A549 (cell line): ENCODE data around the gene SETD2. TPM values are rescaled to one million over a fixed set of nuclear protein-coding genes. Genes with fewer than 3 reads are reported as not detected.

Experiments used
- ATAC-seq, 2 experiments: fragments of 200-7000 bp in 1 of 2; fragments of >200 bp in 1 of 2; cut with Nextera tagmentation in 1 of 2; cut with Tn5 transposase in 1 of 2; 3 replicates each; pipeline versions ENCODE4 v1.8.0 to v1.9.1; 2018 to 2020; ENCODE audit warnings: mild to moderate bottlenecking in 1 of 2, moderate library complexity in 1 of 2
- CTCF ChIA-PET: fragments of 300-600 bp; sonication (Branson Sonifier 250); formaldehyde crosslinking; extraction: SDS; loops from one replicate; lab custom pipeline; 2021; ENCODE audit warnings: antibody characterized with exemption, inconsistent platforms; lab: Yijun Ruan, JAX
- POLR2A ChIA-PET: fragments of 350-600 bp; formaldehyde crosslinking; extraction: SDS; loops from one replicate; lab custom pipeline; 2021; ENCODE audit warnings: antibody characterized with exemption, inconsistent platforms; lab: Yijun Ruan, JAX
- DNase-seq, 2 experiments: peaks; one replicate each; pipeline versions ENCODE4 v3.0.0 to v3.0.0-alpha.2; 2011 to 2016; ENCODE audit warnings: low read depth in 1 of 2, low spot score in 1 of 2
- FAIRE-seq: peaks from 2 replicates; lab custom pipeline; 2011; peaks lifted over from hg19 to GRCh38; lab: Jason Lieb, UNC
- H3K27ac ChIP-seq, 2 experiments: fragments of >200 bp; sonication (Bioruptor Twin); formaldehyde crosslinking; 3 replicates each; pipeline ENCODE4 v1.5.1; 2016 to 2017
- H3K4me1 ChIP-seq: fragments of >200 bp; sonication (Bioruptor Twin); formaldehyde crosslinking; 3 replicates; pipeline ENCODE4 v1.6.1; 2016
- H3K4me2 ChIP-seq: fragments of >200 bp; sonication (Bioruptor Twin); formaldehyde crosslinking; 3 replicates; pipeline ENCODE4 v1.6.1; 2016
- H3K4me3 ChIP-seq: fragments of >200 bp; sonication (Bioruptor Twin); formaldehyde crosslinking; 3 replicates; pipeline ENCODE4 v1.5.1; 2016
- H3K9me3 ChIP-seq: fragments of >200 bp; sonication (Bioruptor Twin); formaldehyde crosslinking; 3 replicates; pipeline ENCODE4 v1.6.1; 2016
- ATOH8 ChIP-seq: fragments of 250-450 bp; sonication (Bioruptor Pico); IDR thresholded peaks from 2 replicates; pipeline ENCODE4 v1.5.0; 2020; ENCODE audit warnings: low read depth, mild to moderate bottlenecking, moderate library complexity
- BCL3 ChIP-seq: fragments of >200 bp; sonication (Bioruptor Twin); formaldehyde crosslinking; IDR thresholded peaks from 3 replicates; pipeline ENCODE4 v1.6.1; 2016
- CBX2 ChIP-seq: fragments of 200-600 bp; sonication (generic); IDR thresholded peaks from 2 replicates; pipeline ENCODE4 v1.6.1; 2016; ENCODE audit warnings: low read depth, mild to moderate bottlenecking, borderline replicate concordance
- CBX8 ChIP-seq: fragments of 200-600 bp; sonication (generic); IDR thresholded peaks from 2 replicates; pipeline ENCODE4 v1.6.1; 2016
- CHD2 ChIP-seq: fragments of 150-350 bp; IDR thresholded peaks from 2 replicates; pipeline ENCODE4 v1.6.1; 2014; ENCODE audit warnings: low read length; ENCODE audit not compliant: partially characterized antibody
- CTCF ChIP-seq: fragments of >200 bp; sonication (Bioruptor Twin); formaldehyde crosslinking; IDR thresholded peaks from 3 replicates; pipeline ENCODE4 v1.5.1; 2016
- E2F6 ChIP-seq: IDR thresholded peaks from 2 replicates; pipeline ENCODE4 v1.6.1; 2012; ENCODE audit warnings: low read depth, borderline replicate concordance
- EP300 ChIP-seq, 2 experiments: fragments of >200 bp; sonication (Bioruptor Twin); formaldehyde crosslinking; IDR thresholded peaks; 2 replicates in 1 of 2; 3 replicates in 1 of 2; pipeline ENCODE4 v1.6.1; 2016 to 2017
- FOSB ChIP-seq: fragments of 250-450 bp; sonication (Bioruptor Pico); IDR thresholded peaks from 2 replicates; pipeline ENCODE4 v1.5.0; 2020; ENCODE audit warnings: mild to moderate bottlenecking, moderate library complexity
- HDAC2 ChIP-seq: fragments of 200-600 bp; sonication (generic); IDR thresholded peaks from 2 replicates; pipeline ENCODE4 v1.6.1; 2016
- HES2 ChIP-seq: fragments of >200 bp; sonication (Bioruptor Twin); formaldehyde crosslinking; IDR thresholded peaks from 2 replicates; pipeline ENCODE4 v1.6.1; 2016
- HOXA7 ChIP-seq: fragments of 250-450 bp; sonication (Bioruptor Pico); IDR thresholded peaks from 2 replicates; pipeline ENCODE4 v1.5.0; 2020; ENCODE audit warnings: mild to moderate bottlenecking, moderate library complexity
- HOXB13 ChIP-seq: fragments of 250-450 bp; sonication (Bioruptor Pico); IDR thresholded peaks from 2 replicates; pipeline ENCODE4 v1.5.0; 2020; ENCODE audit warnings: low read depth, mild to moderate bottlenecking, moderate library complexity
- HOXB5 ChIP-seq: fragments of 250-450 bp; sonication (Bioruptor Pico); IDR thresholded peaks from 2 replicates; pipeline ENCODE4 v1.5.0; 2020; ENCODE audit warnings: mild to moderate bottlenecking, moderate library complexity
- JUNB ChIP-seq: fragments of >200 bp; sonication (Bioruptor Twin); formaldehyde crosslinking; IDR thresholded peaks from 2 replicates; pipeline ENCODE4 v1.6.1; 2016
- KDM1A ChIP-seq: fragments of 200-600 bp; sonication (generic); IDR thresholded peaks from 2 replicates; pipeline ENCODE4 v1.6.1; 2016; ENCODE audit warnings: low read depth, mild to moderate bottlenecking
- MAFK ChIP-seq: fragments of 450-650 bp; IDR thresholded peaks from 2 replicates; pipeline ENCODE4 v1.6.1; 2014; ENCODE audit not compliant: partially characterized antibody
- MYC ChIP-seq: IDR thresholded peaks from 2 replicates; pipeline ENCODE4 v1.6.1; 2012; ENCODE audit warnings: mild to moderate bottlenecking, inconsistent platforms, low read length, improper control_type of control experiment, borderline replicate concordance
- NPAS2 ChIP-seq: fragments of 250-450 bp; sonication (Bioruptor Pico); IDR thresholded peaks from 2 replicates; pipeline ENCODE4 v1.8.0; 2022; ENCODE audit warnings: mild to moderate bottlenecking, moderate library complexity, borderline replicate concordance
- NR3C1 ChIP-seq: fragments of >200 bp; sonication (Bioruptor Twin); formaldehyde crosslinking; IDR thresholded peaks from 3 replicates; pipeline ENCODE4 v1.6.1; 2017
- PBX3 ChIP-seq: IDR thresholded peaks from 2 replicates; pipeline ENCODE4 v1.6.1; 2012
- PHF8 ChIP-seq: fragments of 200-600 bp; sonication (generic); IDR thresholded peaks from 2 replicates; pipeline ENCODE4 v1.6.1; 2016; ENCODE audit warnings: low read depth, mild to moderate bottlenecking, antibody characterized with exemption, moderate library complexity, borderline replicate concordance
- POLR2A ChIP-seq: IDR thresholded peaks from 2 replicates; pipeline ENCODE4 v1.6.1; 2012; ENCODE audit warnings: mild to moderate bottlenecking, low read length
- POLR2AphosphoS2 ChIP-seq: conservative IDR thresholded peaks from 2 replicates; pipeline ENCODE4 v1.6.1; 2012; ENCODE audit warnings: low read length, improper control_type of control experiment, inconsistent platforms
- RAD21 ChIP-seq, 2 experiments: fragments of >200 bp in 1 of 2; sonication (Bioruptor Twin) in 1 of 2; formaldehyde crosslinking in 1 of 2; IDR thresholded peaks in 1 of 2; conservative IDR thresholded peaks in 1 of 2; 2 replicates in 1 of 2; 3 replicates in 1 of 2; pipeline ENCODE4 v1.6.1; 2012 to 2018; ENCODE audit warnings: inconsistent platforms in 1 of 2
- RCOR1 ChIP-seq: fragments of 150-350 bp; IDR thresholded peaks from 2 replicates; pipeline ENCODE4 v1.6.1; 2014; ENCODE audit warnings: antibody characterized with exemption, low read length, low read depth
- RFX5 ChIP-seq: fragments of 450-650 bp; IDR thresholded peaks from 2 replicates; pipeline ENCODE4 v1.7.1; 2014; ENCODE audit warnings: antibody characterized with exemption, mild to moderate bottlenecking, moderate library complexity
- TFCP2L1 ChIP-seq: fragments of 250-450 bp; sonication (Bioruptor Pico); IDR thresholded peaks from 2 replicates; pipeline ENCODE4 v1.5.0; 2021; ENCODE audit warnings: mild to moderate bottlenecking
- TP53 ChIP-seq: fragments of 250-450 bp; sonication (Bioruptor Pico); IDR thresholded peaks from 2 replicates; pipeline ENCODE4 v1.5.0; 2021; ENCODE audit warnings: mild to moderate bottlenecking, moderate library complexity
- USF2 ChIP-seq: fragments of 450-650 bp; IDR thresholded peaks from 2 replicates; pipeline ENCODE4 v1.6.1; 2014; ENCODE audit warnings: antibody characterized with exemption
- ZC3H11A ChIP-seq: fragments of 450-650 bp; IDR thresholded peaks from 2 replicates; pipeline ENCODE4 v1.6.1; 2014; ENCODE audit warnings: antibody characterized with exemption, mild to moderate bottlenecking
- ZFP36 ChIP-seq: fragments of 450-650 bp; IDR thresholded peaks from 2 replicates; pipeline ENCODE4 v1.6.1; 2014; ENCODE audit warnings: borderline replicate concordance; ENCODE audit not compliant: partially characterized antibody
- ZNF302 ChIP-seq: fragments of 250-450 bp; sonication (Bioruptor Pico); IDR thresholded peaks from 2 replicates; pipeline ENCODE4 v1.9.0; 2021; ENCODE audit warnings: inconsistent platforms, mild to moderate bottlenecking, moderate library complexity
- WGBS: methylation state at CpG from one replicate; pipeline ENCODE4 v1.1.6; 2017; ENCODE audit errors: missing lambda C conversion rate; 5-methylcytosine and 5-hydroxymethylcytosine counted together
- polyA minus RNA-seq: library from RNA; depleted of rRNA, polyadenylated mRNA; stranded (reverse); fragments of >200 nt; gene quantifications from 2 replicates; pipeline ENCODE4 v1.2.3, GENCODE V29; 2011; rRNA and poly(A)+ RNA removed
- polyA plus RNA-seq, 4 experiments: library from polyadenylated mRNA; depleted of rRNA in 3 of 4; stranded (reverse); fragments of >200 nt; fragmentation: RNase III in 1 of 4; extraction: RNeasy Plus Mini Kit Qiagen cat#74134 plus additional on column Dnase treatment in 1 of 4; gene quantifications; 2 replicates in 3 of 4; 3 replicates in 1 of 4; pipeline ENCODE4 v1.2.3, GENCODE V29; 2011 to 2017

SETD2 gene
- 24.8 and 26.1 TPM in 2 replicates for polyA plus RNA-seq (2011; rRNA removed)
- polyA plus RNA-seq (2012; cell fraction: cytosol; rRNA removed): 6.9 and 8.1 TPM in 2 replicates
- 8.4 and 11.7 TPM in 2 replicates for polyA plus RNA-seq (2012; cell fraction: nucleus; rRNA removed)
- 16.8 to 18.1 TPM (median 17.0 TPM) in 3 replicates for polyA plus RNA-seq (2017; fragmentation: RNase III; extraction: RNeasy Plus Mini Kit Qiagen cat#74134 plus additional on column Dnase treatment)
- 32.4 and 36.9 TPM in 2 replicates for polyA minus RNA-seq

GRCh38 chr3:47164007-47164881, at the start of gene SETD2:
TSS of gene SETD2 (minus strand) at chr3:47164113. CDS start at chr3:47163924, 189 bp downstream.
- peak within 1 kb of the TSS; percentile 89 for H3K4me2 ChIP-seq
- peak within 1 kb of the TSS; percentile 95 for H3K4me3 ChIP-seq
- TF ChIP-seq HES2: no peak
- no peak for TF ChIP-seq MYC
- peak; percentile 26; the same call in 2 of the 3 replicates for TF ChIP-seq CTCF
- peak; percentile 26; a peak in 2 of 5 replicates for TF ChIP-seq RAD21 (conservative IDR thresholded peaks at IDR 0.05 in 1 of 2, IDR thresholded peaks at IDR 0.05 in 1 of 2)
- no peak for TF ChIP-seq USF2
- TF ChIP-seq HOXA7 (CRISPR knock-in tag): no peak
- TF ChIP-seq EP300 (IDR thresholded peaks at IDR 0.05): no peak
- no peak for TF ChIP-seq RFX5
- TF ChIP-seq POLR2AphosphoS2: no peak
- peak; percentile 72 for TF ChIP-seq PHF8
- TF ChIP-seq BCL3: no peak; the same call in 2 of the 3 replicates
- no peak for TF ChIP-seq HDAC2
- no peak for TF ChIP-seq ATOH8
- TF ChIP-seq KDM1A: no peak
- no peak for TF ChIP-seq NR3C1
- no peak for TF ChIP-seq ZFP36
- TF ChIP-seq FOSB (CRISPR knock-in tag): no peak
- no peak for TF ChIP-seq RCOR1
- no peak for TF ChIP-seq CBX2
- TF ChIP-seq HOXB13 (CRISPR knock-in tag): no peak
- no peak for TF ChIP-seq MAFK
- TF ChIP-seq ZC3H11A: no peak
- TF ChIP-seq TFCP2L1 (CRISPR knock-in tag): no peak
- TF ChIP-seq JUNB: no peak
- peak; percentile 47 for TF ChIP-seq POLR2A
- TF ChIP-seq ZNF302 (CRISPR knock-in tag): no peak
- no peak for TF ChIP-seq NPAS2 (CRISPR knock-in tag)
- TF ChIP-seq E2F6: no peak
- no peak for TF ChIP-seq HOXB5 (CRISPR knock-in tag)
- TF ChIP-seq PBX3: no peak
- no peak for TF ChIP-seq CHD2
- no peak for TF ChIP-seq TP53
- no peak for TF ChIP-seq CBX8

More at GRCh38 chr3:47164007-47164881, at the start of gene SETD2:
- H3K27ac ChIP-seq: peak within 1 kb of the TSS; percentile 98 to 99
- POLR2A ChIA-PET: interaction anchor here (0.5 to 2.0 kb wide), 7 partner anchors 19 to 216 kb away, joined by 3 to 6 read pairs (median 3); partner anchors contain the start of genes KIF9, KLHL18, NBEAL2 and PTPN23
- H3K9me3 ChIP-seq: no peaks in the 10 kb centered on the region
- no peak for FAIRE-seq
- peaks cover 26% of the 10 kb centered on the region for H3K4me1 ChIP-seq
- peak; percentile 84 to 90 for DNase-seq
- WGBS: 2% methylated on average over 28 of the region's 95 CpGs
- CTCF ChIA-PET: interaction anchor here (0.6 to 1.5 kb wide), 11 partner anchors 9 to 216 kb away, joined by 3 to 4 read pairs (median 3); partner anchors contain the start of gene PTPN23
- peak; percentile 96 to 97 for ATAC-seq
